Inflammatory macrophage treated with lipopolysaccharide for 1 hour (primary cell): ENCODE data around the gene LPAR3.

Experiments used
- DNase-seq, 2 donors: peaks; one replicate each; pipeline ENCODE4 v3.0.0-alpha.2; 2020 to 2022

LPAR3 gene

DNA sequence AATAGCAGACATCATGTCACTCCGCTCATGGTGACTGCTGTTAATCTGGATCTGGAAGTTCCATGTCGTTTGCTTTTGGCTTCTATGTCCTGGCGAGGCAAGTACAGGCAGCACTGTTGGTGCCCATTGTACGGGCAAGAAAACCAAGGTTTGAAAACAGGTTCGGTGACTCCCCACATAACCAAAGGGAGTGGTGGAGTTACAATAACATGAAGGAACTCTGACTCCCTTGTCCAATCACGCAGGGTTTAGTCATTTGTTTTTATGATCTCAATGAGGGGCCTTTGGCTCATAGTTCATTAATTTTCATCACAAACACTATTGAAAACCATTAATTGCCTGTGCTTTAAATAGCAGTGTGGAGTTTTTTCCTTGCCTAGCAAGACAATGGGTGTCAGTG lies 119.8 kb downstream of the LPAR3 start:
- DNase-seq = no peak

GRCh38 chr1:84772428-84772943 lies 120.5 kb downstream of the LPAR3 start:
- DNase-seq = peak; percentile 61 to 90

GRCh38 chr1:84771895-84772294 lies 121.1 kb downstream of the LPAR3 start:
- DNase-seq = no peak

DNA sequence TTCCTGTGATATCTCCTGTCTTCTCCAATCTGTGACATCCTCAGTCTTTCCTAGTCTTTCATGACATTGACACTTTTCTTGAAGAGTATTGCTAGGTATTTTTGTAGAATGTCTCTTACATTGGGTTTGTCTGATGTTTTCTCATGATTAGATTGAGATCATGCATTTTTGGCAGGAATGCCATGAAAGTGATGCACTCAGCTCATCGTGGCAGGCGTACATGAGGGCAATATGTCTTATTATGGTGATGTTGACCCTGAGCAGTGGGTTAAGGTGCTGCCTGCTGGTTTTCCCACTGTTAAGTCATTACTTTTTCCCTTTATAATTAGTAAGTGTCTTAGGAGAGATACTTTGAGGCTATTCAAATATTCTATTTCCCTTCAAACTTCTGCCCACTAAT lies 122.5 kb downstream of the LPAR3 start:
- no peak for DNase-seq

GRCh38 chr1:84769636-84770035 lies 123.4 kb downstream of the LPAR3 start:
- DNase-seq = no peak

DNA sequence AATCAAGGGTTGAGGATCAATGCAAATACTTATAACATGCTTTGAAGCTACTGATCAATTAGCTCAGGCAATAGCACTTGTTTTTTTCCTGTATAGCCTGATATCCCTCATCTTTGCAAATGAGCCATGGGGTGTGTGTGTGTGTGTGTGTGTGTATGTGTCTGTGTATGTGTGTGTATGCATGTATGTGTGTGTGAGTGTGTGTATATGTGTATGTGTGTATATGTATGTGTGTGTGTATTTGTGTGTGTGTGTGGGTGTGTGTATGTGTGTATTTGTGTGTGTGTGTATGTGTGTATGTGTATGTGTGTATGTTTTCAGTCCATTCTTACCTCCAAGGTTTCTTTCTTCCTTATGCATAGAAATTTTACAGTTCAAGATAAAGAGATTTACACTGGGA lies 124.4 kb downstream of the LPAR3 start:
- no peak for DNase-seq

DNA sequence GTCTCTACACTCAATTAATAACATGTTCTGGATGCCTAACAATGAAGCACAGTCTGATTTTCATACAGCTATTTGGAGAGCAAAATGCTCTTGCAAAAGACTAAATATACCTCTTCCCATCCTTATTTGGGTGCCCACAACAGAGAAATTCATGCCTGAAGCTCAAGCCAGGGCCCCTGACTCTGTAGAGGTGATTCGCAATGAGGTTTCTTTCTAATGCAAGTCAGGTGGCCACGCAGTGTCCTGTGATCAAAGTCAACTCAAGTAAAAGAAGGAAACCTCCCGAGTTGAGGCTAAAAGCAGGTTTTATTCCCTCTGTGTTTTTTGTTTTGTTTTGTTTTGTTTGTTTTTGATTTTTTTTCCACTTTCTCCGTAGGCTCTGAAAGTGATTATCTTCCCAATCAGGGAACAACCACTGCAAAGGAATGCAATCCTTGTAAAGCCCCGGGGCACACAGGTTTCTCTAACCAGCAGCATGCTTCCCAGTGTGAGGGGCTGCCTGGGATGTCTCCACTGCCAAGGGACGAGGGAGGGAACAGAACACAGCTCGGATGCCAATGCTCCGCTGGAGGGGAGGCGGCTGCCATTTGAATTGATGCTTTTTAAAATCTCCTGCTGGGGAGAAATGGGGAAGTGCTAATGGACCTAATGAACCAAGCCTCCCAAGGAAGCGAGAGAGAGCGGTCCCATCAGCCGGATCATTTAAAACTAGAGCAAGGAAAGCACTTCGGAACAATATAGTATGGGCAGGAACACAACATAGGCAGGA lies 128.9 kb downstream of the LPAR3 start:
- no peak for DNase-seq

GRCh38 chr1:84762664-84763063 lies 130.3 kb downstream of the LPAR3 start:
- DNase-seq = no peak
